A673 (cell line): ENCODE results near the gene GALNT13. TPM values are rescaled to one million over a fixed set of nuclear protein-coding genes. Genes with fewer than 3 reads are reported as not detected.

Experiments used
- BruUV-seq: library from RNA; stranded (reverse); fragments of 400-500 nt; replicated peaks from 2 replicates; lab custom pipeline; 2021; lab: Mats Ljungman, UMichigan
- CTCF ChIA-PET: fragments of 300-600 bp; sonication (Branson Sonifier 250); formaldehyde crosslinking; loops from one replicate; lab custom pipeline; 2022; ENCODE audit warnings: antibody characterized with exemption; lab: Charles Lee
- POLR2A ChIA-PET: fragments of 300-600 bp; sonication (Branson Sonifier 250); formaldehyde crosslinking; loops from one replicate; lab custom pipeline; 2022; ENCODE audit warnings: antibody characterized with exemption; ENCODE audit not compliant: low non-redundant PET; lab: Charles Lee
- DNase-seq: peaks from one replicate; pipeline ENCODE4 v3.0.0-alpha.2; 2015; ENCODE audit warnings: low spot score
- H3K27ac ChIP-seq: fragments of 200-600 bp; sonication (generic); 2 replicates; pipeline ENCODE4 v1.5.1; 2016; ENCODE audit warnings: mixed run types, low read depth, mild to moderate bottlenecking, mixed read lengths, antibody characterized with exemption, low read length; ENCODE audit not compliant: poor library complexity, severe bottlenecking
- H3K27me3 ChIP-seq: fragments of 200-600 bp; sonication (generic); replicated peaks from 2 replicates; pipeline ENCODE4 v1.6.1; 2017; ENCODE audit warnings: mixed run types, low read depth, mild to moderate bottlenecking, mixed read lengths, antibody characterized with exemption, low read length; ENCODE audit not compliant: insufficient read depth, poor library complexity
- H3K36me3 ChIP-seq: fragments of 200-600 bp; sonication (generic); 2 replicates; pipeline ENCODE4 v1.6.1; 2016; ENCODE audit warnings: mixed run types, mild to moderate bottlenecking, mixed read lengths, antibody characterized with exemption, low read length; ENCODE audit not compliant: insufficient read depth, poor library complexity, severe bottlenecking
- H3K4me1 ChIP-seq: fragments of 200-600 bp; sonication (generic); 2 replicates; pipeline ENCODE4 v1.6.1; 2017; ENCODE audit warnings: mixed run types, mild to moderate bottlenecking, mixed read lengths, antibody characterized with exemption, low read length; ENCODE audit not compliant: insufficient read depth, poor library complexity, severe bottlenecking
- H3K4me3 ChIP-seq: fragments of 200-600 bp; sonication (generic); 2 replicates; pipeline ENCODE4 v1.5.1; 2016; ENCODE audit warnings: low read depth, mixed run types, mild to moderate bottlenecking, mixed read lengths, low read length; ENCODE audit not compliant: poor library complexity, severe bottlenecking
- H3K9me3 ChIP-seq: fragments of 200-600 bp; sonication (generic); 2 replicates; pipeline ENCODE4 v1.6.1; 2016; ENCODE audit warnings: mixed run types, low read depth, mild to moderate bottlenecking, mixed read lengths, antibody characterized with exemption, low read length; ENCODE audit not compliant: poor library complexity, severe bottlenecking
- CTCF ChIP-seq: fragments of 300-800, 200-600 bp; sonication (generic); conservative IDR thresholded peaks from 2 replicates; pipeline ENCODE4 v1.5.1; 2017; ENCODE audit warnings: low read depth, mild to moderate bottlenecking, antibody characterized with exemption, low read length, moderate library complexity, mixed read lengths
- EZH2 ChIP-seq: fragments of 200-600 bp; sonication (generic); IDR thresholded peaks from 2 replicates; pipeline ENCODE4 v1.6.1; 2017; ENCODE audit warnings: borderline replicate concordance, low read depth, mild to moderate bottlenecking, mixed read lengths, antibody characterized with exemption, low read length; ENCODE audit not compliant: poor library complexity, severe bottlenecking
- intact Hi-C: fragments of 100-400 bp; cut with micrococcal nuclease; formaldehyde crosslinking; loops from one replicate; pipeline ENCODE4 v1.10.0; 2022; ENCODE audit not compliant: unreplicated experiment
- total RNA-seq: library from RNA; stranded (reverse); gene quantifications from 2 replicates; pipeline ENCODE4 v1.2.3, GENCODE V29; 2021

Gene GALNT13
- total RNA-seq, 1 experiment from 2014 or later: not detected

GRCh38 chr2:154193246-154193645 is 321.5 kb downstream of the GALNT13 start:
- H3K36me3 ChIP-seq: no peaks in the 10 kb centered on the region
- intact Hi-C loops: no loop called here
- no peaks in the 10 kb centered on the region for H3K27me3 ChIP-seq
- no peak overlapping the region for H3K27ac ChIP-seq
- H3K4me3 ChIP-seq: no peak overlapping the region
- H3K4me1 ChIP-seq: no peaks in the 10 kb centered on the region
- no peak for TF ChIP-seq CTCF
- no peak for TF ChIP-seq EZH2
- ChIA-PET CTCF (no interaction called here), POLR2A (no interaction called here)
- no peaks in the 10 kb centered on the region for H3K9me3 ChIP-seq
- BruUV-seq: no TSS peak
- no peak for DNase-seq

GRCh38 chr2:154194909-154195643 is 323.4 kb downstream of the GALNT13 start:
- no peak overlapping the region for H3K4me3 ChIP-seq
- H3K27me3 ChIP-seq: no peaks in the 10 kb centered on the region
- no peak for DNase-seq
- H3K4me1 ChIP-seq: no peaks in the 10 kb centered on the region
- no peak for TF ChIP-seq EZH2
- no peak for TF ChIP-seq CTCF
- BruUV-seq: no TSS peak
- no peaks in the 10 kb centered on the region for H3K36me3 ChIP-seq
- ChIA-PET CTCF (no interaction called here), POLR2A (no interaction called here)
- H3K27ac ChIP-seq: no peak overlapping the region
- no peaks in the 10 kb centered on the region for H3K9me3 ChIP-seq
- intact Hi-C loops: no loop called here

GRCh38 chr2:154195644-154196195 is 324.0 kb downstream of the GALNT13 start:
- no peaks in the 10 kb centered on the region for H3K4me1 ChIP-seq
- no TSS peak for BruUV-seq
- no peak for DNase-seq
- ChIA-PET POLR2A (no interaction called here), CTCF (no interaction called here)
- intact Hi-C loops: no loop called here
- no peak overlapping the region for H3K4me3 ChIP-seq
- no peak for TF ChIP-seq EZH2
- no peak for TF ChIP-seq CTCF
- H3K36me3 ChIP-seq: no peaks in the 10 kb centered on the region
- H3K27me3 ChIP-seq: no peaks in the 10 kb centered on the region
- no peak overlapping the region for H3K27ac ChIP-seq
- no peaks in the 10 kb centered on the region for H3K9me3 ChIP-seq
